GM12892 (cell line): ENCODE results near the gene KCNJ6.

Experiments used
- POLR2A ChIP-seq: IDR thresholded peaks from 2 replicates; pipeline ENCODE4 v1.6.1; 2011; ENCODE audit warnings: low read depth, low read length, control low read depth
- POLR2AphosphoS5 ChIP-seq: IDR thresholded peaks from 2 replicates; pipeline ENCODE4 v1.6.1; 2011; ENCODE audit warnings: low read depth, low read length, control low read depth
- TAF1 ChIP-seq: IDR thresholded peaks from 2 replicates; pipeline ENCODE4 v1.6.1; 2011; ENCODE audit warnings: low read depth, mild to moderate bottlenecking, control low read depth, low read length, borderline replicate concordance

GRCh38 chr21:37618081-37618480 lies 298.2 kb downstream of the KCNJ6 start:
- no peak for TF ChIP-seq POLR2A
- TF ChIP-seq POLR2AphosphoS5 = no peak
- TF ChIP-seq TAF1 = no peak
